Cardiac muscle cell (in vitro differentiated cells and primary cell): ENCODE results near the gene GAS2. TPM values are rescaled to one million over a fixed set of nuclear protein-coding genes. Genes with fewer than 3 reads are reported as not detected.
A peak's percentile ranks its signal among the peaks of the same experiment; 100 is the strongest.

ENCODE experiments used
- DNase-seq, 2 donors: peaks; one replicate each; pipeline versions ENCODE4 v3.0.0 to v3.0.0-alpha.2; 2010 to 2017; ENCODE audit warnings: low read depth in 1 of 2, low spot score in 1 of 2
- H3K27ac ChIP-seq: fragments of 200-600 bp; sonication (generic); 2 replicates; pipeline ENCODE4 v1.5.1; 2016
- H3K27me3 ChIP-seq: fragments of 200-600 bp; sonication (generic); 2 replicates; pipeline ENCODE4 v1.6.0; 2016; ENCODE audit warnings: control low read depth
- H3K36me3 ChIP-seq: fragments of 200-600 bp; sonication (generic); 2 replicates; pipeline ENCODE4 v1.5.1; 2016; ENCODE audit warnings: control low read depth
- H3K4me1 ChIP-seq: fragments of 200-600 bp; sonication (generic); 2 replicates; pipeline ENCODE4 v1.8.1; 2017; ENCODE audit warnings: low read depth, mild to moderate bottlenecking, mixed run types
- H3K4me3 ChIP-seq: fragments of 200-600 bp; sonication (generic); 2 replicates; pipeline ENCODE4 v1.5.1; 2016; ENCODE audit warnings: mild to moderate bottlenecking
- H3K9me3 ChIP-seq: fragments of 200-600 bp; sonication (generic); 2 replicates; pipeline ENCODE4 v1.5.1; 2017; ENCODE audit warnings: low read depth, mild to moderate bottlenecking, control low read depth
- polyA plus RNA-seq: library from polyadenylated mRNA; unstranded; fragments of >200 nt; fragmentation: Nextera tagmentation; extraction: Ambion mirVana; gene quantifications from 2 replicates; pipeline ENCODE4 v1.2.1, GENCODE V29; 2016
- total RNA-seq: library from RNA; depleted of rRNA; stranded (reverse); fragments of >200 nt; gene quantifications from 2 replicates; pipeline ENCODE4 v1.2.3, GENCODE V29; 2016
- TF ChIP-seq, protein P1 (sequence below): IDR thresholded peaks from 2 replicates; pipeline ENCODE4 v1.5.1; 2012; ENCODE audit warnings: low read depth, mild to moderate bottlenecking, low read length

GAS2 gene
- total and polyA plus RNA-seq, 2 experiments from 2014 or later = 6.2 to 9.6 TPM

DNA sequence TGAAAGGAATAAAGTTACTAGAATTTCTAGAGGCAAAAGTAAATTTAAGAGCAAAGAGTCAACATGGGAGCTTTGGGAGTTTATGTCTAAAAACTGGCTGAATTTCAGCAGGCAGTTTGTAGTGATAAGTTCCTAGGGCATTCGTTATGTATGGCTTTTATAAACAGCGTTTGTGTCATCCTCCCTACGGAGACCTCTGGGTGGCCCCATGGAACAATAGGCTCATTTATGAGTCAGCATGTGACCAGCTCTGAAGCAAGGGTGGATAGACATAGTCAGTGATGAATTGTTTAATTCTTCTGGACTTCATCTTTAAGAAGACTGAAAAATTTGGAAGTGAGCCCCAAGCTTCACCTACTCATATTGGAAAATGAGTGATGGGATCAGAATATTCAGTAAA is 126.1 kb downstream of the GAS2 start:
- TF ChIP-seq, protein P1, sequence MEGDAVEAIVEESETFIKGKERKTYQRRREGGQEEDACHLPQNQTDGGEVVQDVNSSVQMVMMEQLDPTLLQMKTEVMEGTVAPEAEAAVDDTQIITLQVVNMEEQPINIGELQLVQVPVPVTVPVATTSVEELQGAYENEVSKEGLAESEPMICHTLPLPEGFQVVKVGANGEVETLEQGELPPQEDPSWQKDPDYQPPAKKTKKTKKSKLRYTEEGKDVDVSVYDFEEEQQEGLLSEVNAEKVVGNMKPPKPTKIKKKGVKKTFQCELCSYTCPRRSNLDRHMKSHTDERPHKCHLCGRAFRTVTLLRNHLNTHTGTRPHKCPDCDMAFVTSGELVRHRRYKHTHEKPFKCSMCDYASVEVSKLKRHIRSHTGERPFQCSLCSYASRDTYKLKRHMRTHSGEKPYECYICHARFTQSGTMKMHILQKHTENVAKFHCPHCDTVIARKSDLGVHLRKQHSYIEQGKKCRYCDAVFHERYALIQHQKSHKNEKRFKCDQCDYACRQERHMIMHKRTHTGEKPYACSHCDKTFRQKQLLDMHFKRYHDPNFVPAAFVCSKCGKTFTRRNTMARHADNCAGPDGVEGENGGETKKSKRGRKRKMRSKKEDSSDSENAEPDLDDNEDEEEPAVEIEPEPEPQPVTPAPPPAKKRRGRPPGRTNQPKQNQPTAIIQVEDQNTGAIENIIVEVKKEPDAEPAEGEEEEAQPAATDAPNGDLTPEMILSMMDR = no peak
- H3K27me3 ChIP-seq = no peaks in the 10 kb centered on the region
- H3K4me3 ChIP-seq = no peak overlapping the region
- peak in 1 of 2 donors; percentile 82 for DNase-seq
- no peaks in the 10 kb centered on the region for H3K36me3 ChIP-seq
- no peak overlapping the region for H3K27ac ChIP-seq
- H3K4me1 ChIP-seq = no peaks in the 10 kb centered on the region
- H3K9me3 ChIP-seq = no peaks in the 10 kb centered on the region

GRCh38 chr11:22795914-22796313 is 129.5 kb downstream of the GAS2 start:
- Histone ChIP-seq H3K4me3 (no peak overlapping the region), H3K27ac (no peak overlapping the region), H3K27me3 (no peaks in the 10 kb centered on the region), H3K36me3 (no peaks in the 10 kb centered on the region), H3K9me3 (no peaks in the 10 kb centered on the region), H3K4me1 (no peaks in the 10 kb centered on the region)
- no peak for DNase-seq
- TF ChIP-seq, protein P1 = no peak

DNA sequence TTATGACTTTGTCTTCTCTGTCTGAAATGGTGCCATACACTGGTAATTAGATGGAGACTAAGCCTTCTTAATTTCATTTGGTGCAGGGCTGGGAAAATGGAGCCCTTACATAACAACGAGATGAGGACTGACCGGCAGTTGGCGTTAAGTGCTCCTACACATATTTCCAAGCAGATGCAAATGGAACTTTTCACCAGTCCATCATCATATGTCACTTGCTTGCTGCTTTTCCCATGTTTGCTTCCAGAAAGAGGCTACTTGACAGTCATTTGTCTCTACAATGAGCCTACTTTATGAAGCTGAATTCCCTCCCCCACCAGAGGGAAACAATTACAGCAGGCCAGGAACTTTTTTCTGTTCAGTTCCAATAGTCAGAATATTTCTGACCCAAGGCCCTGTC is 130.6 kb downstream of the GAS2 start:
- Histone ChIP-seq H3K27me3 (no peaks in the 10 kb centered on the region), H3K9me3 (no peaks in the 10 kb centered on the region), H3K4me1 (no peaks in the 10 kb centered on the region), H3K36me3 (no peaks in the 10 kb centered on the region), H3K27ac (no peak overlapping the region), H3K4me3 (no peak overlapping the region)
- DNase-seq = no peak
- TF ChIP-seq, protein P1 = no peak

DNA sequence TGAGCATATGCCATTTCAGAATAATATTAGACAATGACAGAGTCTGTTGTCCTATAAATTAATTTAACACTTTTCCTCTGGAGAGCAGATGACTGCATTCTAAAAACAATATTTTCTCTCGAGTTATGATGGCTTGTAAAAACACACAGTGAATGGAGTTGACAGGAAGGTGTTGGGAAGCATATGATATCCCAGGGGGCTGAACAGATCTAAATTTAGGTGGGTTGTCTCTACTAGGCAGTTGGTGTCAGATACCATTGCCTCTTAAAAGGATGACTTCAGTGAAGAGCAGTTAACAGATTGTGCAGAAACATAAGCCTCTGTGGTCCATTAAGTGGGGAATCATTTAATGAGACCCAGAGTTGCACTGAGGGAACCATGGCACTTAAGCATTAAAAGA is 132.5 kb downstream of the GAS2 start:
- Histone ChIP-seq H3K36me3 (no peaks in the 10 kb centered on the region), H3K27ac (no peak overlapping the region), H3K4me1 (no peaks in the 10 kb centered on the region), H3K27me3 (peaks cover 6% of the 10 kb centered on the region), H3K4me3 (no peak overlapping the region), H3K9me3 (no peaks in the 10 kb centered on the region)
- DNase-seq = no peak
- TF ChIP-seq, protein P1 = no peak

DNA sequence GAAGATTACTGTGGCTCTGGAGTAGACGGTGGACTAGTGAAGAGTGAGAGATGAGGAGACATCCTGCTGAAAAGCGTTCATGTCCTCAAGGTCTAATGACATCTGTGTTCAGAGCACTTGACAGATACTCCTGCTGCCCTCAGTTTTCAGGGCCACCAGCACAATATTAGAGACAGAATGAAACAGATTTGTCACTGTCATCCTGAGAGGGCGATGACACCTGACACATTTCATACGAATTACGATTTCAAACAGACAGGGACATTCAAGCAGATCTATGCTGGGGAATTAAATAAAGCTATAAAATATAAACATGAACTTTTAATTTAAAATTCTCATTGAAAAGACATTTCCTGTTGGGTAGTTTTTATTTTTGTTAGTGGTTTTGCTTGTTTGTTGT is 134.1 kb downstream of the GAS2 start:
- Histone ChIP-seq H3K4me1 (no peaks in the 10 kb centered on the region), H3K4me3 (no peak overlapping the region), H3K36me3 (no peaks in the 10 kb centered on the region), H3K27ac (no peak overlapping the region), H3K27me3 (peaks cover 9% of the 10 kb centered on the region), H3K9me3 (no peaks in the 10 kb centered on the region)
- no peak for DNase-seq
- TF ChIP-seq, protein P1 = no peak

DNA sequence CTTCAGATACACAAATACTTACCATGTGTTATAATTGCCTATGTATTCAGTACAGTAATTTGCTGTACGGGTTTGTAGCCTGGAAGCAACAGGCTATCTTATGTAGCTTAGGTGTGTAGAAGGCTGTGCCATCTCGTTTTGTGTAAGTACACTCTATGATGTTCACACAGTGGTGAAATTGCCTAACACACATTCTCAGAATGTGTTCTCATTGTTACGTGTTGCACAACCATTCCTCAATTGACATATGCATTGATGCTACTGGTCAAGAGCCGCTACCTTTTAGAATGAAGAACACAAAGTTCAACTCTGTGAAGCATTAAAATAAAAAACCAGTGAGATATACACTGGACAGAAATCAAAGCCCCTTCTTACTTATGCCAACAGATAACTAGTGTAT is 136.4 kb downstream of the GAS2 start:
- no peaks in the 10 kb centered on the region for H3K9me3 ChIP-seq
- H3K27ac ChIP-seq = no peak overlapping the region
- H3K36me3 ChIP-seq = no peaks in the 10 kb centered on the region
- peaks cover 9% of the 10 kb centered on the region for H3K27me3 ChIP-seq
- TF ChIP-seq, protein P1 = no peak
- H3K4me3 ChIP-seq = no peak overlapping the region
- peak in 1 of 2 donors; percentile 13 for DNase-seq
- H3K4me1 ChIP-seq = no peaks in the 10 kb centered on the region
